EH (cell line): Measurements from ENCODE around the gene VPS37B.

Experiments used
- DNase-seq: peaks from one replicate; pipeline ENCODE4 v3.0.0-alpha.2; 2015; ENCODE audit warnings: low read depth

Gene VPS37B

DNA sequence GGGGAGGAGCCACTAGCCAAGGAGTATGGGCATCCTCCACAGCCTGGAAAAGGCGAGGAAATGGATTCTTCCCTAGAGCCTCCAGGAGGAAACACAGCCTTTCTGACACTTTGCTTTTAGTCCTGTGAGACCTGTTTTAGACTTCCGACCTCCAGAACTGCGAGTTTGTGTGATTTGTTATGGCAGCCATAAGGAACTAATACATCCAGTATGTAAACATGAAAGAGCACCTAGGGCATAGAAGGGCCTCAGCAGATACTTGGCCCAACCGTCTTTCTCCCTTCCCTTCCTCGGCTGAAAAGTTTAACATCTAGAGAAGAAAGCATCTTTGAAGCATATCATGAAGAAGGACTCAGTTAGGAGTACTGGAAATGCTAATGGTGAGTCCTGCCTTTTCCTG is 57.1 kb downstream of the VPS37B start:
- DNase-seq, result no peak

- DNase-seq, result no peak
Measured at GRCh38 chr12:122837306-122838265, 58.3 kb downstream of the VPS37B start.

- peak; percentile 40 for DNase-seq
Measured at GRCh38 chr12:122836027-122836921, 59.6 kb downstream of the VPS37B start.

- DNase-seq, result no peak
Measured at GRCh38 chr12:122835750-122836026, 60.2 kb downstream of the VPS37B start.

DNA sequence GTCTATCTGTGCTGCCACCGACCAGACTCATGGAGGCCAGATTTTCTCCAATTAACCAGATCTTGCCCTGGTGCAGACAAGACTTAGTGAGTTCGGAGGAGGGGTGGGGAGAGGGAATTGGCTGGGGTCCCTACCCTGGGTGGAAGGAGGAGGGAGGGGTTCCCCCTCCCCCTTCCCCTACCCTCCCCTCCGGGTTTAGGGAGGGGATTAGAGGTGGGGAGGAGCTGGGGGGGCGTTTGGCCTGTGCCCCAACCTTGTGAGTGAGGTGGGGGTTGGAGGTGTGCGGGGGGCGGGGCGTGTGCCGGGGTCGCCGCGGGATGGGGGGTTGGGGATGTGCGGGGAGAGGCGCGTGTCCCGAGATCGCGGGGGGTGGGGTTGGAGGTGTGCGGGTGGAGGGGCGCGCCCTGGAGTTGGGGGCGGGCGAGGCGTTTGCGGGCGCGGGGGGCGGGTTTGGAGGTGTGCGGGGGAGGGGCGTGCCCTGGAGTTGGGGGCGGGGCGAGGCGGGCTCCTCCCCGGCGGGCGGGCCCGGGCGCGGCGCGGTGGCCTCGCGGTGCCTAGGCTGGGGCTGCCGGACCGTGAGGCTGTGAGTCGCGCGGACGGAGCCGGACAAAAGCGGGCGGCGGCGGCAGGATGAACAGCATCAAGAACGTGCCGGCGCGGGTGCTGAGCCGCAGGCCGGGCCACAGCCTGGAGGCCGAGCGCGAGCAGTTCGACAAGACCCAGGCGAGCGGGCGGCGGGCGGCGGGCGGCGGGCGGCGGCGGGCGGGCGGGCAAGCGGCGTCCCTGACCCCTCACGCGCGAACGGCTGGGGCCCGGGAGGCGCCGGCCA is 60.8 kb downstream of the VPS37B start, which contains the start of gene HIP1R:
HIP1R (plus strand) TSS at position 537 of the 829 bp plus-strand sequence; CDS start at position 631, 94 bp downstream.
- peak; percentile 33 for DNase-seq

GRCh38 chr12:122834104-122834920 is 61.6 kb downstream of the VPS37B start:
- DNase-seq, result peak; percentile 55

GRCh38 chr12:122830517-122831214 is 65.3 kb downstream of the VPS37B start:
- peak; percentile 81 for DNase-seq

GRCh38 chr12:122827258-122827657 is 68.7 kb downstream of the VPS37B start:
- no peak for DNase-seq

- no peak for DNase-seq
Measured at GRCh38 chr12:122825773-122826724, 69.9 kb downstream of the VPS37B start.

- no peak for DNase-seq
Measured at GRCh38 chr12:122823429-122823828, 72.5 kb downstream of the VPS37B start.

DNA sequence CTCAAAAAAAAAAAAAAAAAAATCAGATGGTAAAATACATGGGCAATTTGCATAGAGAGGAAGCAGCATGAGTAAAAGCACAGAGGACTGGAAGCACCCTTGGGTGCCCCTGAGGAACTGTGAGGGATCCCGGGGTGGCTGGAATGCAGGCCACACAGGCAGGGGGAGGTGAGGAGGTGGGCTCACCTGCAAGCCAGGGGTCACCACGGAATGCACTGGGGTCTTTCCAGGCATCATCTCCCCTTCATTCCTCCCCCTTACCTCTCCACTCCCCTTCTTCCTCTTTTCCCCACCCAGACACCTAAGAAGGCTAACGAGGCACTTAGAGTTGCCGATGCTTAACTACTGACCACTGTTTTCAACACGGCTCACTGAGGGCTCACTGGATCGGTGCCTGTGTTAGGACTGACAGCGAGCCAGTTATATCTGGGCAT is 75.1 kb downstream of the VPS37B start:
- DNase-seq, result no peak

DNA sequence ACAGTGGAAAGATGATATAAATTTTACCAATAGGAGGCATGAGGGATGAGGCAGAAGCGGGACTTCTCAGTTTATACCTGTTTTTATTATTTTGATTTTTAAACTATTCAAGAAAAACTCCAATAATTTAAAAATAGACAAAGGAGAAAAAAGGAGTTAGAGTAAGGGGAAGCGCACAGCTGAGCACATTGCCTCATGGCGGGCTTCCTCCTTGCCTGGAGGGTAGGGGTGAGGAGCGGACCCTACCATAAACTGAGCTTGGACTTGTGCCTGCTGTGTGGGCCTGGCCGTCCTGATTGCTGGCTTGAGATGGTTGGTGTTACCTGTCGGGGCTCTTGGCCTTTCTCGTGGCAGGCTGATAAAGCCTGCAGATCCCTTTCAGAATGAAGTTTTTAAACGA is 75.8 kb downstream of the VPS37B start:
- DNase-seq, result no peak

- no peak for DNase-seq
Measured at GRCh38 chr12:122819209-122819785, 76.6 kb downstream of the VPS37B start.
